Stromal cell of bone marrow (primary cell): ENCODE data around the gene TAS1R3.

Experiments used
- DNase-seq: peaks from one replicate; pipeline ENCODE4 v3.0.0-alpha.2; 2012; ENCODE audit warnings: low read depth

The TAS1R3 gene

DNA sequence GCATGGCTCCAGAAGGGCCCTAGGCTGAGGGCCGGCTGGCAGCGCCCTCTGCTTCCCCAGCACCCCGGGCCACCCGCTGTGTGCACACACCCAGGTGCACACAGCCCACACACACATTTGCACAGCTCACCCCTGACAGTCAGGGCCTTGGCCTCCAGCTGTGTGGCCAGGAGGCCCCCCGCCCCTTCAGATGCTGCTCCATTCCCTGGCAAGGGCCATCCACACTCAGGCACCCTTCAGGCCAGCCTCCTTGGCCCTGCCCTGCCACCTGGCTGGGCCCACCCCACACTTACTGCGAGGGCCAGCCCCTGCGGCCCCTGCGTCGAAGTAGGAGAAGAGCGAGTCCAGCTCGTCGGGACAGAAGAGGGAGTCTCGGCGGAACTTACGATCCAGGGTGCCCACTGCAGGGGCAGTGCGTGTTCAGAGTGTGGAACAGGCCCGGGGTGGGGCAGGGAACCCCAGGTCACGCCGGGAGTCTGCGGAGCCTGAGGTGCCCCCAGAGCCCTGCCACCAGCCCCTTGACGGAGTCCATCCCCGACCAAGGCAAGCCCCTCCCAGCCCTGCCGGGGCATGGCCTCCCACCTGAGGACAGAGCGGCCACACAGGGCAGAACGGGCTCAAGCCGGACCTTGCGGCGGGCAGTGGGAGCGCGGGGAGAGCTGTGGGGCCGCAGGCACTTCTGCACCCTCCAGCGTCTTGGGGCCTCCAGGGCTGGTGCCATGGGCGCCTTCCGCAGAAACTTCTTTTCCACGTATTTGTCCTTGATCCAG is 35.7 kb upstream of the TAS1R3 start:
- no peak for DNase-seq

- no peak for DNase-seq
Observed at GRCh38 chr1:1296070-1297061, 34.7 kb upstream of the TAS1R3 start.

DNA sequence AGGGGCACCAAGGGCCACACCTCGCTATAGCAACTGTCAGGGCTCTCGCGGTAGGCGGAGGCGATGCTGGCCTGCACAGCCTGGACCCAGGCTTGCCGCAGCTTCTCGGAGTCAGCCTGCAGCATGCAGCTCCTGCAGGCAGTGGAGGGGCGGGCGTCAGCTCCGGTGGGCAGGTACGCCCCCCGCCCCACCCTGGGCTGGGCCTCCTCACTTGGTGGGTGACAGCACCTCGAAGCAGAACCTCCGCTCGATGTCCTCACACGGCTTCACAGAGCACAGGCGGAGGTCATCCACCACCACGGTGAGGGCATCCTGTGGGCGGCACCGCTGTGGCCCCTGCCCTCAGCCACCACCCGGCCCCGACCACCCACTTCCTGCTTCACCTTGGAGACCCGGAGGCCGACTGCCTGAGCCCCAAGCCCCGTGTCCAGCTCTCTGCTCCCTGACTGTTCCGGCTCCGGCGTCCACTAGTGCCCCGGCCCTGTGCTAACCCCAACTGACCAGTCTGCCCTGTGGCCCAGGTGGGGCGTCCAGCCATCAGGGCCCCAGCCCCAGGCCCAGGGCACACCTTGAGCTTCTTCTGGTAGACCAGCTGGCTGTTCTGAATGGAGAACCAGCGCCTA is 33.2 kb upstream of the TAS1R3 start:
- DNase-seq, result no peak

DNA sequence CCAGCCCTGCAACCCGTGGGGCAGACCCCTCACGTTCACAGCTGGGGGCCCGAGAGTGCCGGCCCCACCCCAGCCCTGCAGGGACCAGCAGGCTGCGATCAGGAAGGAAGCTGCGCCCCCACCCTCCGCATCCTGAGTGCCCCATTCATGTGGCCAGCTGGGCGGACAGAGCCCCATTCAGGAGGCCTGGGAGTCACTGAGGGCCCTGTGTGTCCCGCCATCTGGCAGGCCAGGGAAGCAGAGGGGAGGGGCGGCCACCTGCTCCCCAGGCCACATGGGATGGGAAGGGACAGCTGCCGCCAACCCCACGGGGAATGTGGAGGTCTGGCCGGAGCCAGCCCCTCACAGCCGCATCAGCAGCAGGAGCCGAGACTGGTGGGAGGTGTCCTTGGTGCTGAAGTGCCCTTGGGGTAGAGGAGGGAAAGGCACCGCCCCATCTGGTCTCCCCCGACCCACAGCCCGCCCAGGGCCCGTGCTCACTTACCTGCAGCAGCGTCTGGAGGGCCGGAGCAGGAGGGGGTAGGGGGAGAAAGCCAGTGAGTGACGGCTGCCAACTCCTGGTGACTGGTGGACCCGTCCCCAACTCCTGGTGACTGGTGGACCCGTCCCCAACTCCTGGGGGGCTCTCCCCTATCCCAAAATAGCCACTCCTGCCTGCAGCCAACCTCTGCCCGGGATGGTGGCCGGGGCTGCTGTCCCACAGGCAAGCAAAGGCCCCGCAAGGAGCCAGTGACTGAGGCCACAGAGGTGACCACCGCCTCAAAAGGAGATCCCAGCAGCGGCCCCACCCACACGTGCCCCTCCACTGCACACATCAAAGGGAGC is 32.0 kb upstream of the TAS1R3 start:
- DNase-seq, result no peak

- DNase-seq, result no peak
Observed at GRCh38 chr1:1299686-1300351, 31.3 kb upstream of the TAS1R3 start.

- no peak for DNase-seq
Observed at GRCh38 chr1:1300352-1300739, 30.7 kb upstream of the TAS1R3 start.

DNA sequence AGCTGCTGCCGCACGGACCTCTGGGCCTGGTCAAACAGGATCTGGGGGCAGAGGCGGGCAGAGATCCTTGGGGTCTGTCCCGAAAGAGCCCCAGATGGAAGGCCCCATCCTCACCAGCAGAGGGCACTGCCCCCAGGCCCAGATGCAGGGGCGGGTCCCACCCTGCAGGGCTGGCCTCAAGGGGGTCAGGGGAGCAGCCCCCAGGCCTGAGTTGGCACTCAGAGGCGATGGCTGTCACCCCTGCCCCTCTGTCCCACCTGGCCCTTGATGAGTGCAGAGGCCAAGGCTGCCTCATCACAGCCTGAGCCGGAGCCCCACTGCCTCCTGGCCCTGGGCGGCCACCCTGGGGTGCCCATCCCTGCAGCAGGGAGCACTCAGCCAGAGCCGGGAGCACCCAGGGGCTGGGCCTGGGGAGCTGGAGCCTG is 29.1 kb upstream of the TAS1R3 start:
- no peak for DNase-seq

GRCh38 chr1:1302951-1303509 is 28.1 kb upstream of the TAS1R3 start:
- DNase-seq, result no peak

DNA sequence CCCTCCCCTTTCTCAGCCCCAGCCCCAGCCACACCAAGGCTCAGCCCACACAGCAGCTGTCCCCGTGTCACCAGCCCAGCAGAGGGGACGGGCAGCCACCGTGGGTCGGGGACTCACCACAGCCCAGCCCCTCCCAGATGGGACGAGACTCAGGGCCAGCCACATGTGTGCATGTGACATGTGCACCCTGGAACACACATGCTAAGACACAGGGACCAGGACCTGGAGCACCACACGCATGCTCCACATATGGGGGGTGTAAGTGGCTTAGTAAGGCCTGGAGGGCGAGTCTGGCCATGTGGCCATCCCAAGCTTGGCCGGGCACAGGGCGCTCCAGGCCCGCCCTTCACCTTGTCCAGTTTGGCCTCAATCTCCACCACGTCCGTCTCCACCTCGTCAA is 27.3 kb upstream of the TAS1R3 start:
- no peak for DNase-seq

- peak; percentile 43 for DNase-seq
Observed at GRCh38 chr1:1304331-1305299, 26.5 kb upstream of the TAS1R3 start.

DNA sequence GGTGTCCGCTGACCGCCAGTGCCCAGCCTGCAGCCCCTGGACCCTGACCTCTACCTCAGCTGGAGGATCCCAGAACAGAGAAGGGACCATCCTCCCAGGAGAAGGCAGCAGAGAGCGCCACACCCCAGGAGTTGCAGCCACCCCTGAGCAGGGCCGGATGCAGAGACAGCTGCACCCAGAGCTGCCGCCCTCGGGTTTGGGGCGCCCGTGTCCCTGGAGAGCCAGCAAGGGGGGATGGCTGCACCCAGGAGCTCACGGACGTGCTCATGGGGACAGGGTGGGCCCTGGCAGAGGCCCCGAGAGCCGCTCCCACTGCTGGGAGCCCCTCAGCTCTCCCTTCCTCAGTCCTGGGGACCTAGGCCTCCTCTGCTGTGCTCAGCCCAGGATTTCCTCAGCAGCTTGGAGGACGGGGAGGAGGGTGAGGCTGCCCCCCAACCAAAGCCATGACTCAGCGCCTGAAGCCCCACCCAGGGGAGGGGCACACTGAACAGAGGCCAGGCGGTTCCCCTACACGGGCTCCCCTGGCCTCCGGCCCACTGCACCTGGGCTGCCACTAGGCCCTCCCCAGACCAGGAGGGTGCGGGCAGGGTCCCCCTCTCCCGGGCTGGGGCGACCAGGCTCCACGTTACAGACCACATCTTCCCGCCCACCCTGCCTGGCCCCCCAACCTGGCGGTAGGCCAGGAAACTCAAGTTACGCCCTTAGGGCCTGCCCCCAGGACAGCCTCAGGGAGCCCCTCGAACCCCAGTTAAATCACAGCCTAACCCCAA is 25.6 kb upstream of the TAS1R3 start:
- DNase-seq, result peak; percentile 55

- no peak for DNase-seq
Observed at GRCh38 chr1:1306070-1306660, 24.9 kb upstream of the TAS1R3 start.

DNA sequence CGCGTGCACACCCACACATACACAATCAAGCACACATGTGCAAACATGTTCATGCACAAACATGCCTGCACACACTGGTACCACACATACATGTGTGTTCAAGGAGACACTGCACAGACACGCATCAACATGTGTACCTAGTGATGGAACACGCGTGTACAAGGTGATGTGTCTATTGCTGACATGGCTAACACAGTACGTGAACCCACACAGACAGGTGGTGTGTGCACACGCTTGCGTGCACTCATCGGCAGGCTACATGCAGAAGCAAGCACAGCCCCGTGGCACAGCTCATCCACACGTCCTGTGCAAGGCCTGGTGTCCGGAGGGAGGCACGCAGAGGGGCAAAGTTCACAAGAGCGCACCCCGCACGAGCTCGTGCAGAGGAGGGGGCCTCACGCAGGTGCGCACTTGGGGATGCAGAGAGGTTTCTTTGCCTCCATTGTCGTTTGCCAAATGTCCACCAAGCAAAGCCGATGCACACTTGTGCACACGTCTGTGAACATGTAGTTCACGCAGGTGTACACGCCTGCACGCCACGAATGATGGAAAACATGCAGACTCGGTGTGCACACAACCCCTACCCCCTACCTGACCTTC is 24.3 kb upstream of the TAS1R3 start:
- DNase-seq, result no peak

- DNase-seq, result no peak
Observed at GRCh38 chr1:1307261-1307922, 23.7 kb upstream of the TAS1R3 start.

DNA sequence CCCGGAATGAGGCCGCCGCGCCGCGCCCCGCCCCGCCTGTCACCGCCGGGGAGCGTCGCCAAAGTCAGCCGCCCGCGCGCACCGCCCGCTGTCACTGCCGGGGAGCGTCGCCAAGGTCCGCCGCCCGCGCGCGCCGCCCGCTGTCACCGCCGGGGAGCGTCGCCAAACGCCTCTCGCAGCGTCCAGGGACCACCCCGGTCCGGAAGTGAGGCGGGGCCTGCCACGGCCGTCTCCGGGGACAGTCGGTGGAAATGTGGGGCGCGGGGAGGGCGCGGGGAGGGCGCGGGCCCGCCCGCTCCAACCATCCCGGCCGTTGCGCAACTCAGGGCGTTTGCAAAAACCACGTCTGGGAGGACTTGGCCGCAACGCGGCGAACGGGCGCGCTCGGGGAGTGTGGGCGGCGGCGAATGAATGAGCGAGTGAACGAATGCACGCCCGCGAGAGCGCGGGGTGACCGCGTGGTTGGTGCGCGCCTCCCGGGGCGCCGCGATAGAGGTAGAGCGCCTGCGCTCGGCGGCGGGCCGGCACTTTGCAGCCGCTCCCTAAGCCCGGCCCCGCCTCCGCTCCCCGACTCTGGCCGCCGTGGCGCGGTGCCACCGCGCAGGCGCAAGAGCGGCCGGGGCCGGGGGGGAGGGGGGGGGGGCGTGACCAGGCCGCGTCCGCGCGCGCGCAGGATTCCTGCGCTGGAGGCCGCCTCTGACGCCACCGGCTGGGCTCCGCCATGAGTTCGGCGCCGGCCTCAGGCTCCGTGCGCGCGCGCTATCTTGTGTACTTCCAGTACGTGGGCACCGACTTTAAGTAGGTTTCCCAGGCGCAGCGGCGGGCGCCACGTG is 22.9 kb upstream of the TAS1R3 start, which contains the start of the genes ACAP3 and PUSL1:
TSS of gene ACAP3 (minus strand) at position 8 of the 833 bp plus-strand sequence. CDS start 115 bp downstream, outside the sequence.
TSS of gene PUSL1 (plus strand) at position 675 of the 833 bp plus-strand sequence. CDS start at position 722, 47 bp downstream.
- peak; percentile 87 for DNase-seq

DNA sequence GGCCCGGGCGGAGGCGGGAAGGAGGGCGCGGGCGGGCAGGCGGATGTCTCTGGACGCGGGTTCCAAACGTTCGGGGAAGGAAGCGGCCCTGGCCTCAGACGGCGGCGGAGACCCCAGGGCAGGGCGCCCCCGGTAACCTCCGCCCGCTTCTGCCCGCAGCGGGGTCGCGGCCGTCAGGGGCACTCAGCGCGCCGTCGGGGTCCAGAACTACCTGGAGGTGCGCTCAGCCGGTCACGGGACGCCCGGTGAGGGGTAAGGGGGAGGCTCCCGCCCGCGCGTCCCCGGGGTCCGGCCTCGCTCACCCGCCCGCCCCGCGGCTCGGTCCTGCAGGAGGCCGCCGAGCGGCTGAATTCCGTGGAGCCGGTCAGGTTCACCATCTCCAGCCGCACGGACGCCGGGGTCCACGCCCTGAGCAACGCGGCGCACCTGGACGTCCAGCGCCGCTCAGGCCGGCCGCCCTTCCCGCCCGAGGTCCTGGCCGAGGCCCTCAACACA is 22.3 kb upstream of the TAS1R3 start:
- no peak for DNase-seq
